ENCODE measurements around the gene ENC1. TPM values are rescaled to one million over a fixed set of nuclear protein-coding genes. Genes with fewer than 3 reads are reported as not detected.

Gene ENC1
- total RNA-seq, 1 experiment from 2014 or later = 31.3 TPM

Other genes starting within 250 kb of the ENC1 start
- gene HEXB, start 44.5 kb upstream of the ENC1 start, total RNA-seq (2014; rRNA removed; shearing (Covaris generic)) = 301 and 394 TPM in 2 replicates
- gene GFM2, start 126.4 kb upstream of the ENC1 start, total RNA-seq (2014; rRNA removed; shearing (Covaris generic)) = 54.3 and 67.3 TPM in 2 replicates
- 128 and 150 TPM in 2 replicates for gene NSA2, start 126.5 kb upstream of the ENC1 start, total RNA-seq (2014; rRNA removed; shearing (Covaris generic))
- gene FAM169A, start 225.7 kb upstream of the ENC1 start, total RNA-seq (2014; rRNA removed; shearing (Covaris generic)) = 16.5 and 21.9 TPM in 2 replicates